Right lobe of liver (tissue), 6 donors: Measurements from ENCODE around the gene MAST3. TPM values are rescaled to one million over a fixed set of nuclear protein-coding genes. Genes with fewer than 3 reads are reported as not detected.

ENCODE experiments used
- ATAC-seq, 4 donors: fragments of 200-7000 bp; cut with Tn5 transposase; one replicate each; pipeline ENCODE4 v1.9.1; 2020; ENCODE audit warnings: mild to moderate bottlenecking in 4 of 4, moderate library complexity in 4 of 4
- DNase-seq, 3 donors: peaks; one replicate each; pipeline ENCODE4 v3.0.0-alpha.2; 2020
- H3K27ac ChIP-seq, 3 donors: fragments of 200-600 bp; one replicate each; pipeline ENCODE4 v1.8.0; 2022
- H3K27me3 ChIP-seq, 2 donors: fragments of 200-600 bp; one replicate each; pipeline ENCODE4 v1.8.0; 2022
- H3K36me3 ChIP-seq, 4 donors: fragments of 200-600 bp; sonication (generic) in 1 of 4; one replicate each; pipeline versions ENCODE4 v1.5.1 to v1.8.0; 2017 to 2022; ENCODE audit warnings: control low read depth in 1 of 4
- H3K4me1 ChIP-seq, 4 donors: fragments of 200-600 bp; sonication (generic) in 1 of 4; one replicate each; pipeline versions ENCODE4 v1.5.1 to v1.8.0; 2017 to 2022; ENCODE audit warnings: control low read depth in 1 of 4
- H3K4me3 ChIP-seq, 3 donors: fragments of 200-600 bp; one replicate each; pipeline ENCODE4 v1.8.0; 2022
- H3K9me3 ChIP-seq, 4 donors: fragments of 200-600 bp; sonication (generic) in 1 of 4; one replicate each; pipeline versions ENCODE4 v1.5.1 to v1.8.0; 2017 to 2022; ENCODE audit warnings: control low read depth in 1 of 4
- CTCF ChIP-seq, 4 donors: fragments of 200-600 bp in 3 of 4; fragments of 450-650 bp in 1 of 4; IDR thresholded peaks; one replicate each; pipeline versions ENCODE4 v1.5.1 to v1.8.0; 2016 to 2022; ENCODE audit warnings: antibody characterized with exemption in 4 of 4, mild to moderate bottlenecking in 2 of 4
- POLR2A ChIP-seq: fragments of 450-650 bp; IDR thresholded peaks from one replicate; pipeline ENCODE4 v1.6.1; 2017; ENCODE audit warnings: antibody characterized with exemption, mild to moderate bottlenecking
- WGBS: methylation state at CpG from one replicate; pipeline ENCODE4 v1.1.6; 2018; ENCODE audit warnings: low coverage, low lambda C conversion rate; ENCODE audit not compliant: insufficient coverage; ENCODE audit errors: missing lambda C conversion rate; 5-methylcytosine and 5-hydroxymethylcytosine counted together
- intact Hi-C, 2 donors: fragments of 100-400 bp; cut with DNase I; formaldehyde crosslinking; loops; one replicate each; pipeline versions ENCODE4 v1.11.2 to v1.14.1; 2022
- total RNA-seq, 6 experiments: library from RNA; depleted of rRNA in 2 of 6; stranded (reverse); fragments of >200 nt in 2 of 6; fragmentation: NEBNext Ultra II Directional in 3 of 6; extraction: Animal tissue kit (Norgen Biotek cat#: 25700) in 3 of 6; gene quantifications; one replicate each; pipeline versions ENCODE4 v1.1.0 to v1.2.4, GENCODE V29; 2016 to 2023
- donor health status: DM: no; HTN: yes; CAD: no.
- donor health status: DM: no; HTN: no; CAD: no.
- donor health status: DM: no; HTN: no; CAD: no.
- donor health status: DM: no; HTN: yes; CAD: no.
- donor health status: DM: no; HTN: yes; CAD: no.

MAST3 gene
- total RNA-seq, 6 experiments from 2014 or later, result 8.0 to 17.9 (median 10.0) TPM

GRCh38 chr19:18117364-18117691 lies 19.8 kb downstream of the MAST3 start:
- Histone ChIP-seq H3K4me3 (peak overlapping the region in 1 of 3 donors; percentile 65), H3K27me3 (no peaks in the 10 kb centered on the region), H3K4me1 (peaks cover 0 to 13% (median 2%) of the 10 kb centered on the region in 4 donors), H3K9me3 (no peaks in the 10 kb centered on the region), H3K36me3 (no peaks in the 10 kb centered on the region), H3K27ac (no peak overlapping the region)
- WGBS, result 18% methylated on average over 6 of the region's 11 CpGs
- intact Hi-C loops, result no loop called here
- TF ChIP-seq POLR2A (no peak), CTCF (IDR thresholded peaks at IDR 0.05) (no peak)
- DNase-seq (no peak), ATAC-seq (no peak)

- 0% methylated on average over 9 of the region's 86 CpGs for WGBS
- TF ChIP-seq POLR2A (no peak), CTCF (IDR thresholded peaks at IDR 0.05) (no peak)
- intact Hi-C loops, result no loop called here
- DNase-seq (peak; percentile 95 to 96 (median 96)), ATAC-seq (peak; percentile 88 to 98 (median 92))
- Histone ChIP-seq H3K4me3 (peak overlapping the region; percentile 62 to 74 (median 65)), H3K4me1 (peaks cover 0 to 13% (median 2%) of the 10 kb centered on the region in 4 donors), H3K27me3 (no peaks in the 10 kb centered on the region), H3K9me3 (no peaks in the 10 kb centered on the region), H3K36me3 (peaks cover 0 to 5% (median 0%) of the 10 kb centered on the region in 4 donors), H3K27ac (peak overlapping the region in 1 of 3 donors; percentile 37)
Observed at GRCh38 chr19:18117692-18118378, 20.3 kb downstream of the MAST3 start.

- Histone ChIP-seq H3K4me1 (peaks cover 0 to 13% (median 2%) of the 10 kb centered on the region in 4 donors), H3K4me3 (peak overlapping the region; percentile 62 to 74 (median 65)), H3K9me3 (no peaks in the 10 kb centered on the region), H3K27ac (peak overlapping the region in 1 of 3 donors; percentile 37), H3K36me3 (peaks cover 0 to 6% (median 3%) of the 10 kb centered on the region in 4 donors), H3K27me3 (no peaks in the 10 kb centered on the region)
- DNase-seq (no peak), ATAC-seq (no peak)
- no peak for TF ChIP-seq CTCF (IDR thresholded peaks at IDR 0.05)
- no peak for TF ChIP-seq POLR2A
- intact Hi-C loops, result no loop called here
- 14% methylated on average over 7 of the region's 14 CpGs for WGBS
Observed at GRCh38 chr19:18118420-18119012, 20.9 kb downstream of the MAST3 start.

- no peaks in the 10 kb centered on the region for H3K9me3 ChIP-seq
- 37% methylated on average over 9 of the region's 13 CpGs for WGBS
- no peak for DNase-seq
- TF ChIP-seq CTCF (IDR thresholded peaks at IDR 0.05), result no peak
- no peak for TF ChIP-seq POLR2A
- ATAC-seq, result no peak
- no peak overlapping the region for H3K4me3 ChIP-seq
- H3K4me1 ChIP-seq, result peaks cover 0 to 13% (median 2%) of the 10 kb centered on the region in 4 donors
- H3K36me3 ChIP-seq, result peaks cover 0 to 11% (median 5%) of the 10 kb centered on the region in 4 donors
- intact Hi-C loops, result no loop called here
- H3K27me3 ChIP-seq, result no peaks in the 10 kb centered on the region
- H3K27ac ChIP-seq, result no peak overlapping the region
Observed at GRCh38 chr19:18119013-18119716, 21.6 kb downstream of the MAST3 start.
